SK-N-MC (cell line): Measurements from ENCODE around the gene CMTM5.

Source experiments
- DNase-seq: peaks from one replicate; pipeline ENCODE4 v3.0.0-alpha.2; 2011; ENCODE audit warnings: low read depth, low spot score
- H3K27ac ChIP-seq: fragments of 200-600 bp; sonication (generic); 2 replicates; pipeline ENCODE4 v1.5.1; 2016; ENCODE audit warnings: mixed run types
- H3K36me3 ChIP-seq: fragments of 200-600 bp; sonication (generic); 2 replicates; pipeline ENCODE4 v1.6.1; 2017; ENCODE audit warnings: antibody characterized with exemption, low read length, mixed read lengths; ENCODE audit not compliant: insufficient read depth
- H3K4me3 ChIP-seq: fragments of 200-600 bp; sonication (generic); 2 replicates; pipeline ENCODE4 v1.5.1; 2016
- H3K9ac ChIP-seq: fragments of 200-600 bp; sonication (generic); 2 replicates; pipeline ENCODE4 v1.8.0; 2017; ENCODE audit warnings: mixed run types, mixed read lengths; ENCODE audit not compliant: insufficient read length
- H3K9me3 ChIP-seq: fragments of 200-600 bp; sonication (generic); 2 replicates; pipeline ENCODE4 v1.6.1; 2017; ENCODE audit warnings: low read depth, mild to moderate bottlenecking, antibody characterized with exemption, low read length, moderate library complexity, mixed read lengths
- EZH2 ChIP-seq: fragments of 200-600 bp; sonication (generic); IDR thresholded peaks from one replicate; pipeline ENCODE4 v1.6.1; 2017; ENCODE audit warnings: antibody characterized with exemption
- FOXP2 ChIP-seq: optimal IDR thresholded peaks from 2 replicates; pipeline ENCODE3; 2011; ENCODE audit warnings: mild to moderate bottlenecking, moderate library complexity; ENCODE audit not compliant: insufficient read depth; ENCODE audit errors: extremely low read length, control extremely low read depth
- POLR2AphosphoS5 ChIP-seq: IDR thresholded peaks from 2 replicates; pipeline ENCODE4 v1.6.1; 2012; ENCODE audit warnings: mild to moderate bottlenecking, low read depth, low read length, borderline replicate concordance

Gene CMTM5

GRCh38 chr14:23347406-23348296 lies 29.2 kb upstream of the CMTM5 start:
- no peak overlapping the region for H3K27ac ChIP-seq
- H3K9me3 ChIP-seq, result no peaks in the 10 kb centered on the region
- TF ChIP-seq FOXP2 (no peak), POLR2AphosphoS5 (no peak), EZH2 (no peak)

GRCh38 chr14:23348297-23348655 lies 28.6 kb upstream of the CMTM5 start:
- H3K36me3 ChIP-seq, result no peaks in the 10 kb centered on the region
- H3K4me3 ChIP-seq, result no peak overlapping the region
- H3K27ac ChIP-seq, result no peak overlapping the region
- TF ChIP-seq FOXP2, result no peak
- H3K9ac ChIP-seq, result no peak overlapping the region
- no peak for DNase-seq
- H3K9me3 ChIP-seq, result no peaks in the 10 kb centered on the region

More at GRCh38 chr14:23347406-23348296, 29.2 kb upstream of the CMTM5 start:
- no peak for DNase-seq
- H3K4me3 ChIP-seq, result no peak overlapping the region
- no peaks in the 10 kb centered on the region for H3K36me3 ChIP-seq
- no peak overlapping the region for H3K9ac ChIP-seq

DNA sequence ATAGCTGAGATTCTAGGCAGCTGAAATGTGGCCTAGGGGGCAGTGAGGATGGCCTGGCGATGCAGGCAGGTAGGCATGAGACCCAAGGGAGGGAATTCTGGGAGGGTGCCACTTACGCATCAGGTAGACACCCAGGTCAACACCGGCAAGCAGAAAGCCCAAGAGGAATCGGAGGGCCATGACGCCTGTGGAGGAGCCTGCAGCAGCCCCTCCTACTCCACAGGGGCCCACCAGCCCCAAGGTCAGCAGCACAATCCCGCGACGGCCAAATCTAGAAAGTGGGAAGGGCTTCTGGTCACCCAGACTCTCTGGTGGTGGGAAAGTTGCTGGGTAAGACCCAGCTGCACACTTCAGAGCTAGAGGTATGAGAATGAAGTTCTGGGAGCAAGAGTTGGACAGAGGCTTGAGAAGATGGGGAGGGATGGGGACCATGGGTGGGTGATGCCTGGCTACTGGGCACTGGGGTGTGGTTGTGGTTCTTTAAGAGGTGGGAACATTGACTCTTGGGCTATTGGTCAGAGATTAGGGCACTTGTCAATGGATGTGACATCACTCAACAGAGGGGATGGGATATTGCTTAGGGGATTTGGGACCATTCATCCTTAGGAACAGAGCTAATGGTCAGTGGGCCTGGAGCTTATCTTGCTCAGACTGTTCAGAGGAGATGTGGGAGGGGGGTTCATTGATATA lies 27.5 kb upstream of the CMTM5 start:
- no peak for TF ChIP-seq EZH2
- TF ChIP-seq POLR2AphosphoS5, result no peak
- DNase-seq, result no peak
- Histone ChIP-seq H3K9me3 (no peaks in the 10 kb centered on the region), H3K4me3 (no peak overlapping the region), H3K9ac (no peak overlapping the region), H3K27ac (no peak overlapping the region), H3K36me3 (no peaks in the 10 kb centered on the region)

GRCh38 chr14:23351681-23352505 lies 25.0 kb upstream of the CMTM5 start:
- Histone ChIP-seq H3K4me3 (peak overlapping the region; percentile 85), H3K9ac (peak overlapping the region; percentile 56), H3K36me3 (no peaks in the 10 kb centered on the region; the same call in 1 of the 2 replicates), H3K27ac (no peak overlapping the region), H3K9me3 (no peaks in the 10 kb centered on the region)
- no peak for TF ChIP-seq EZH2
- no peak for DNase-seq

GRCh38 chr14:23352506-23353432 lies 24.1 kb upstream of the CMTM5 start, which contains the start of gene SLC22A17:
TSS of gene SLC22A17 (minus strand) at chr14:23352887.
- TF ChIP-seq POLR2AphosphoS5, result peak; percentile 62; the same call in 1 of the 2 replicates
- no peak for TF ChIP-seq EZH2
- DNase-seq, result no peak
- Histone ChIP-seq H3K9ac (peak within 1 kb of the TSS; percentile 56), H3K27ac (no peak within 1 kb of the TSS), H3K36me3 (no peaks in the 10 kb centered on the region; the same call in 1 of the 2 replicates), H3K4me3 (peak within 1 kb of the TSS; percentile 85), H3K9me3 (no peaks in the 10 kb centered on the region)

GRCh38 chr14:23353433-23353780 lies 23.4 kb upstream of the CMTM5 start:
- no peaks in the 10 kb centered on the region for H3K9me3 ChIP-seq
- H3K4me3 ChIP-seq, result no peak overlapping the region
- no peak for DNase-seq
- peaks cover 4% of the 10 kb centered on the region; the same call in 1 of the 2 replicates for H3K36me3 ChIP-seq
- H3K27ac ChIP-seq, result no peak overlapping the region
- TF ChIP-seq FOXP2 (no peak), EZH2 (no peak), POLR2AphosphoS5 (no peak)
- H3K9ac ChIP-seq, result no peak overlapping the region

DNA sequence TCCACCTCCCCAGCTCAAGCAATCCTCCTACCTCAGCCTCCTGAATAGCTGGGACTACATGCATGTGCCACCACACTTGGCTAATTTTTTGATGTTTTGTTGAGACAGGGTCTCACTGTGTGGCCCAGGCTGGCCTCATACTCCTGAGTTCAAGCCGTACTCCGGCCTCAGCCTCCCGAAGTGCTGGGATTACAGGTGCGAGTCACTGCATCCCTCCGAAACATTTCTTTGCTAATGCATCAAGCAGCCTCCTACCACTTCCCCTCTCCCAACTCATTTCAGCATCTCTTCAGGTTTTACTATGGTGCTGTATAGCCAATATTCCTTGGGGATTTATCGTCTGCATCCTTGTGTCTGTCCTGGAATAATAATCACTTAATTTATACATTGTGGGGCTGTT lies 21.9 kb upstream of the CMTM5 start:
- H3K9ac ChIP-seq, result no peak overlapping the region
- no peak overlapping the region for H3K27ac ChIP-seq
- no peak overlapping the region for H3K4me3 ChIP-seq
- DNase-seq, result no peak
- TF ChIP-seq POLR2AphosphoS5 (peak; percentile 27; the same call in 1 of the 2 replicates), EZH2 (no peak)
- H3K9me3 ChIP-seq, result no peaks in the 10 kb centered on the region
- peaks cover 18% of the 10 kb centered on the region for H3K36me3 ChIP-seq
